ENCODE results near the gene NLRP9.

Gene NLRP9

GRCh38 chr19:55660991-55661390 is 77.2 kb downstream of the NLRP9 start:
- no peak for TF ChIP-seq CTCF (conservative IDR thresholded peaks at IDR 0.05; ENCODE audit: control insufficient read depth, insufficient read depth, low read depth, low read length)
- H3K4me3 ChIP-seq (ENCODE audit: control insufficient read depth, low read depth, low read length): no peak overlapping the region

GRCh38 chr19:55660404-55660803 is 77.8 kb downstream of the NLRP9 start:
- no peak for TF ChIP-seq CTCF (conservative IDR thresholded peaks at IDR 0.05; ENCODE audit: control insufficient read depth, insufficient read depth, low read depth, low read length)
- DNase-seq (ENCODE audit: low read depth): no peak
- no peak overlapping the region for H3K4me3 ChIP-seq (ENCODE audit: control insufficient read depth, low read depth, low read length)

More at GRCh38 chr19:55660991-55661390, 77.2 kb downstream of the NLRP9 start:
- no peak for DNase-seq (ENCODE audit: low read depth)

- no peak overlapping the region for H3K4me3 ChIP-seq (ENCODE audit: control insufficient read depth, low read depth, low read length)
- no peak for TF ChIP-seq CTCF (conservative IDR thresholded peaks at IDR 0.05; ENCODE audit: control insufficient read depth, insufficient read depth, low read depth, low read length)
- DNase-seq (ENCODE audit: low read depth): no peak
These were observed 78.4 kb downstream of the NLRP9 start for GRCh38 chr19:55659822-55660221.

- H3K4me3 ChIP-seq (ENCODE audit: control insufficient read depth, low read depth, low read length): no peak overlapping the region
- no peak for DNase-seq (ENCODE audit: low read depth)
- TF ChIP-seq CTCF (conservative IDR thresholded peaks at IDR 0.05; ENCODE audit: control insufficient read depth, insufficient read depth, low read depth, low read length): no peak
These were observed 79.2 kb downstream of the NLRP9 start for GRCh38 chr19:55658846-55659459.

Measured in fibroblast of mammary gland (primary cell).